Fibroblast of skin of right biceps (primary cell): ENCODE results near the gene MYBPH.

Source experiments
- DNase-seq: peaks from one replicate; pipeline ENCODE4 v3.0.0-alpha.2; 2013

Gene MYBPH

GRCh38 chr1:203199816-203200571 lies 24.4 kb upstream of the MYBPH start:
- peak; percentile 56 for DNase-seq

DNA sequence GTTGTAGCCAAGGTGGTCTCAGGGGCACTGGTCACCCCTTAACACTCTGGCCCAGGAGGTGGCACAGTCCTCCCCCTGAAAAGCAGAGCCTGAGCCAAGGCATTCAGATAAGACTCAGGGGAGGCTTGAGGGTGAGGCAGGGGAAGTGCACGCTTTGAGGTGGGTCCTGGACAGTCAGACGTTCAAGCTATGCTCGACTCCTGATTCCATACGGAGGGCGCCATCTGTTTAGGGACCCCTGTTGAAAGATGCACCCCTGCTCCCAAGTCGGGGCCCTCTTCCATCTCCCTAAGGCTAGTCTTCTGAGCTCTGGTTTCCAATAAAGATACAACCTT lies 23.8 kb upstream of the MYBPH start:
- no peak for DNase-seq

GRCh38 chr1:203199002-203199401 lies 23.4 kb upstream of the MYBPH start:
- DNase-seq = no peak

DNA sequence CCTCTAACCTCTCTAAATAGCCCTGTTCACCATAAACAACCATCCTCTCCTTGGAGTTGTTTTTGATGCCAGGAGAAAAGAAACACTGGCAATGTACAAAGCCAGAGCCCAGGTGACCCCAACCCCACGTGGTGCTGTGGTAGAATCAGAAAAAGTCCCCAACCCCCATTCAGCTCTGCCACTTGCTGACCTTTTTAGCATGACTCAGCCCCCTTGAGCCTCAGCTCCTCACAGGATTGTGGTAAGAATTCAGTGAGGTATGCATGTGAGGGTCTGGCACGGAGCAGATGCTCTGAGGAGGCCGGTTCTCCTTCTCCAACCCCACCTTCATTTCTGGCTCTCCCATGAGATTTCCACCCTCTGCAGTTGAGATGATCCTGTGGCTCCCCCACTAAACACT lies 22.0 kb upstream of the MYBPH start:
- peak; percentile 85 for DNase-seq

DNA sequence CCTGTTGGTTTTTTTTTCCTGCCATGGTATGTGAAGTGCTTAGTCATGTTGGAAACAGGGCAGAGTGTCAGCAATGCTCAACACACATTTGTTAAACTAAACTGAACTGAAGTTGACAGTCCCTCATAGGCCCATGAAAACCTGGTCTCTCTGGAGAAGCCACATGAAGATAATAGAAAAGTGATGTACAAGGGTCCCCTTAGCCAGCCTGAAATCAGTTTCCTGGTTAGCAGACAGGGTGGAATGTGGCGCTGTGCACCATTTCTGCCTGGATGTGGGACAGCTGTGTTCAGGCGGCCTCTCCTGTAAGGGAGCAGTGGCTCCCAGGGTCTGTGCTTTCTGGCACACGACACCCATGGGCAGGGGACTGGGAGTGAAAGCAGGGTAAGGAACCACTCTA lies 20.7 kb upstream of the MYBPH start:
- DNase-seq = peak; percentile 16

DNA sequence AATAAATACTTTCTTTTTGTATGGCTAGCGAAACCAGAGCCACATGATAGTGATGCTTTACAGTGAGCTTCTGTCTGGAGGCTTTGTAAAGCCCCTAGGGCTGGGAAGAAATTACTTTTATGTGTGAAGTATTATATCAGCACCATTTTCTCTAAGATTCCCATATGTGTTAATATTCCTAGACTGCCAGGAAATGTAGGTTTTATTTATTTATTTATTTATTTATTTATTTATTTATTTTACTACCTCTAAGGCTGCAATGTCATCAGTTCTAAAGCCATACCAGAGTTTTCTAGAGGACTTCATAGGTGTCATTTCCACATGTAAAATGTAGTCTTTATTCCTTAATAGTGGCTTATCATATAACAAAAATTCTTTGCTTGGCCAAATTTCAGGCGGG lies 15.3 kb upstream of the MYBPH start:
- no peak for DNase-seq

- DNase-seq = no peak
These were observed 14.3 kb upstream of the MYBPH start for GRCh38 chr1:203189951-203190352.

- DNase-seq = no peak
These were observed 13.1 kb upstream of the MYBPH start for GRCh38 chr1:203188686-203189232.

GRCh38 chr1:203187689-203188264 lies 12.2 kb upstream of the MYBPH start:
- DNase-seq = no peak

DNA sequence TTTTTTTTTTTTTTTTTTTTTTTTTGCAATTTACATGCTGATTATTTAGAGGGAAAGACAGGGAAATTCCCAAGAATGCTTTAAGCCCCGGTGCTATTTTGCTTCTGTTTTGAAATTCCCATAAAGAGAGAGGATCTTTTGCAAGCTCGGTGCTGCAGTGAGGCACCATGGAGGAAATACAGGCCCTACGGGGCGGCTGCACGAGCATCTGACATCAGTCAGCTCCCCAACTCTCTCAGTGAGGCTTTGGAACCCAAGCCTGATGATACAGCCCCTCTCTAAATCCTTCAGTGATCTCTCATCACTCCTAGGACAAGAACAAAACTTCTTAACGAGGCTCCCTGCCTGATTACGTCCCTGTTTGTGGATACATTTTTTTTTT lies 11.7 kb upstream of the MYBPH start:
- no peak for DNase-seq

DNA sequence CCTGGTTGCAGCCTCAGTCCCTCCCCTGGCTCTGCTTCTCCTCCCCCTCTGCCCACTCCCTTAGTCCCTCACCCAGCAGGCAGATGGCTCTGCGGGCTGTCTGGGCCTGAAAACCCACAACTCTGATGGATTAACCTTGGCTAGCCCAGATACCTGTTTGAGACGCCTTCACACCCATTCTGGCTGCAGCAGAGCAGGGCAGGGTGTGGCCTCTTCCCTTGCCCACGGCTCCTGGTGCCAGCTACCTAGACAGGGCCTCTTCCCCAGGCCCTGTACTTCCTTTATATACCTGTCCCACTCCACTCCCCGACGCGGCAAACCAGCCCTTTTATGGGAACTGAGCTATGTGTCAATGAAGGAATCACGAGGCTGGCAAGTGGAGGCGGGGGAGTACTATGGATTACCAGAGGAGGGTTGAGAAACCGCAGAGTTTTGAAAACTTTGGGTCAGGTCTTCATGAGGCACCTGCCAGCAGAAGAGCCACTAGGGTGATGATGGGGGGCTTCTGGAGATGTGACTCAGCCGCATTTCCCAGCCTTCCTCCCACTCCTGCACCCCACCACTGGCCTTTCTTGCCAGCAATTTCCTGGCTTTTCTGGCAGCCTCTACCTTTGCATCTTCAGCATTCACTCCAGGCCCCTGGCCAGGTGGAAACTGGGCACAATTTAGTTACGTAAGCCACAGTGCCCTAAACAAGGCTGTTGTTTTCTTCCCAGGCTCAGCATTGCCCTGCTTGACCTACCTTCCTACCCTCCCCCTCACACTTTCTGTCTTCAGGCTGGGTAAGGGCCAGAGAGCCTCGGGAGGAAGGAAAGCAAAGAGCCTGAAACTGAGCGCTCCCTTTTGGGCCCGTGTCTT lies 11.0 kb upstream of the MYBPH start, which contains the start of gene CHI3L1:
Gene CHI3L1, minus strand, starts transcription at position 259 of the 858 bp plus-strand sequence. Its CDS starts 81 bp downstream, at position 178.
- no peak for DNase-seq

DNA sequence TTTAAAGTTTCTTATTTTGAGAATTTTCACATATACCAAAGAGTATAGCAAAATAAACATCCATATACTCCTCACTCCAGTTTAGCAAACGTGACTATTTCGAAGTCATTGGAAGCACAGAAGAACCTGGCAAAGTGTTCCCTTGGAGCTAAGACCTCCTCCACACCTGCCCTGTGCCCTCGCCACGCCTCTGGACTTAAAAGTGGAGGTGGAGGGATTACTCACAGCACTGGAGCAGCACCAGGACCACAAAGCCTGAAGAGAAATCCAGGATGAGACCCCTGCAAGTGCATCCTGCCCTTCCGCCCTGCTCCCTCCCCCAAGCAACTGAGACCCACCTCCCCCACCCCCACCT lies 10.4 kb upstream of the MYBPH start:
- DNase-seq = no peak

DNA sequence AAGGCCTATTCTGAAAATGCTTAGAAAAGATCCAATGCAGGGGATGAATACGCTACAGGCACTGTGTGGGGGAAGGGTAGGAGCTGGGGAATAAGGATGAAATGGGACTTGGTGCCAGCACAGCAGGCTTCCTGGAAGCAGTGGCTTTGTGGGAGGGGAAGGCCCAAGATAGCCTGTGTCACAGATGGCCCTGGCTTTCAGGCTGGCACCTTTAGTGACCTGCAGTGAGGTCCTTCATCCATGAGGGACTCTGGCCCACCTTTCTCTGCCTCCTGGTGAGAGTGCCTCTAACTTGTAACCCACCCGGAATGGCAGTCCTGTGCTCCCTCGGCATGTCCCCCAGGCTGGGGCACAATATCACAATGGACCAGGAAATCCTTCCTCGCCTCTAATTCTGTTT lies 10.0 kb upstream of the MYBPH start:
- no peak for DNase-seq

DNA sequence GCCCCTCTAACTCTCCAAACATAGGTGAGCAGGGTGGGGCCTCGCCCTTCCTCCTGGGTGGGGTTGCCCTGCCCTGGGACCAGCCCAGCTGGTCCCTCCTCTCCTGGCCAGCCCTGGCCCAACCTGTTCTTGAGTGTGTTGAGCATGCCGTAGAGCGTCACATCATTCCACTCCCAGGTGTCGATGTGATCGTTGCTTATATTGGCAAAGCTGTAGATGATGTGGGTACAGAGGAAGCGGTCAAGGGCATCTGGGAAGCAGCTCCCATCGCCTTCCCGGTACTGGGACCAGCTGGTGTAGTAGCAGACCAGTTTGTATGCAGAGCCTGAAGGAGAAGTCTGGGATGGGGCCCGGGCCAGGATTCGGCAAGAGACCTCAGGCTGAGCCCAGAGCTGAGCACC lies 9.4 kb upstream of the MYBPH start:
- no peak for DNase-seq

GRCh38 chr1:203184467-203184866 lies 8.8 kb upstream of the MYBPH start:
- DNase-seq = no peak

DNA sequence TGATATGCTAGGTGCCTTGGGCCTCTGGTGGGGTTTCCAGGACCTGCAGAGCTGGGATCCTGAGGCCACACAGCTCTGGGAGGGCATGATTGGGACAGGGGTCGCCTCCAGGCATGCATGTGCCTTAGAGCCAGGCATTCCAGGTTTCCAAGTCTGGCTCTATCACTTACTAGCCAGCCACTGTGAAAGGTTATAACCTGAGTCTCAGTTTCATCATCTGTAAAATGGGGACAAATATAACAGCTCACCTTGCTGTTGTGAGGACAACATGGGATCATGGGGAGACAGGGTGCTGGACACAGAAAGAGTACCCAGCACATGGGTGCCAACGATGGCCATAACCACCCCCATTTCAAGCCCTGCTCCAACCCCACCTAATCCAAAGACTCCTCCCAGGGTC lies 8.2 kb upstream of the MYBPH start:
- no peak for DNase-seq

- DNase-seq = no peak
These were observed 6.8 kb upstream of the MYBPH start for GRCh38 chr1:203182387-203182953.

DNA sequence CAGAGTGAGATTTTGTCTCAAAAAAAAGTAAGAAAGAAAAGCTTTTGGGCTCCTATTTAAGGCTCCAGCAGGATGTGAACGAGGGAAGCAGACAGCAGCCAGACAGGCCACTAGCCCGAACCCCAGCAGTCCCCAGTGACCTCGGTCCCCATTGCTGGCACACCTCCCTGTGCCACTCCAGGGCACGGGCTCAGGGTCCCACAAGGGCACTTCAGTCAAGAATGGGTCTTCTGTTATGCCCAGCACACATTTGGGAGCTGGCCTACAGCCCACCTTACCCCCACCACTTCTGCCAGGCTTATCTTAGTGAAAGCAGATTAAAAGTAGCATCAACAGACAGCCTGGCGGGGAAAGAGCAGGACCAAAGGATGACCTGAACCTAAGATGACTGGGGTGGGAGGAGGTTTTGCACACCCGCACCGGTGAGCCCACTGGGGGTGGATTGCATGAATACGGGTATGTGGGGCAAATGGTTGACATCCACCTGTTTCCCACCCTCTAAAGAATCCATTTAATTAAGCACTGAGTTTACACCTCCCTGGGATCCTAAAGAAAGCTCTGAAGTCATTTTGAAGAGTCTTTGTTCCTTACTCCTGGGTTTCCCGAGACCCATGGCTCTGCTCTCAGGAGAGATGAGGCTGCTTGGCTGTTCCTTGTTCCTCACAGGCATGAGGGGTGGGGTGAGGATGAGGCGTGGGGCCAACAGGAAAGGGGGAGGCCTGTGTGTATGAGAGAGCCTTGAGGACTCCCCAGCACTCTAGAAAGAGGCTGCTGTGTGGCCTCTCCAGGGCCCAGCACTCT lies 6.2 kb upstream of the MYBPH start:
- no peak for DNase-seq

GRCh38 chr1:203180611-203181330 lies 5.1 kb upstream of the MYBPH start:
- no peak for DNase-seq

GRCh38 chr1:203179667-203180005 lies 4.0 kb upstream of the MYBPH start:
- DNase-seq = no peak

- no peak for DNase-seq
These were observed 3.4 kb upstream of the MYBPH start for GRCh38 chr1:203178821-203179666.
